Measurements from ENCODE around the gene NSMF. TPM values are rescaled to one million over a fixed set of nuclear protein-coding genes. Genes with fewer than 3 reads are reported as not detected.
A peak's percentile ranks its signal among the peaks of the same experiment; 100 is the strongest.
"Not testable (repeated sequence)": the region's sequence is repeated elsewhere in the genome, so short reads cannot be mapped to it uniquely, and the experiment has no call there.

Gene NSMF
- total RNA-seq, 1 donor from 2014 or later, result 57.6 TPM

DNA sequence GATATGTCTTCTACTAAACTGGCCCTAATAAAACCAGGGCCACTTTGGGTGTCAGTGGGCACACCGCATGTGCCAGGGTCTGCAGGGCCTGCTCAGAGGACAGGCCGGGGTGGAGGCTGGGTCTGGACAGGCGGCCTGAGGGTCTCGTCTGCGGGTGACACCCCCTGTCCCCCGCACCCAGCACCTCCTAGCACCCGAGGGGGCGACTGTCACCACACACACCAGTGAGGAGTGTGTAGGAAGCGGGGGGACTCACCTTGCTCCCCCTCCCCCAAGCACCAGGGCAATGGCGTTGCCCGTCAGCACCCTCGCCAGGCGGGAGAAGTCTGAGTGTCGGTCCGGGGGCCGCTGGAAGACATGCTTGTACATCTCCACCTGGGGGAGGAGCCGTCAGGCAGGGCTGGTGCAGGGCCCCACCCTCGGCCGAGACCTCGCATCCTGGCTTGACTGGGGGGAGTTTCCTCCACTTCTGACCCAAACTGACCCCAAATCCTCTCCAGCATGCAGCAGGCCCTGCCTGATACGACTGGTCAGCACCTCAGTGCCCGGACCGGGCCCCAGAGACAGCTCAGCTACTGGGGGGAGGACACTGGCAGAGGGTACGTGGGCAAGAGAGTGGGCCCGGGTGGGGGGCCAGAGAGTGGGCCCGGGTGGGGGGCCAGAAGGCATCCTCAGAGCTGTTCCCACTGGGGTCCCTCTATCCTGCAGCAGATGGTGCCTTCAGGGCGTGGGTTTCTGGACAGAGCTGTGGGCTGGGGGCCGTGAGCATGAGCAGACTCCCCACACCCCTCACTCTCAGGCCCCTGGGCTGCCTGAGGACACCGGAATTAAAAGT, 18.9 kb upstream of the NSMF start:
- Mint-ChIP-seq H3K4me3 (ENCODE audit: low read depth) (no peak overlapping the region), H3K27me3 (ENCODE audit: low read depth) (no peaks in the 10 kb centered on the region), H3K9me3 (peaks cover 23% of the 10 kb centered on the region), H3K36me3 (ENCODE audit: low read depth) (peaks cover 8% of the 10 kb centered on the region), H3K27ac (no peak overlapping the region), H3K4me1 (ENCODE audit: low read depth) (peaks cover 9% of the 10 kb centered on the region)
- intact Hi-C loops (cut with micrococcal nuclease), result no loop called here
- no peak for DNase-seq (ENCODE audit: low spot score)

- Mint-ChIP-seq H3K27me3 (ENCODE audit: low read depth) (no peaks in the 10 kb centered on the region), H3K36me3 (ENCODE audit: low read depth) (peaks cover 9% of the 10 kb centered on the region), H3K4me3 (ENCODE audit: low read depth) (no peak overlapping the region), H3K27ac (no peak overlapping the region), H3K4me1 (ENCODE audit: low read depth) (peaks cover 3% of the 10 kb centered on the region), H3K9me3 (peaks cover 26% of the 10 kb centered on the region)
- intact Hi-C loops (cut with micrococcal nuclease), result no loop called here
- DNase-seq (ENCODE audit: low spot score), result no peak
Measured at GRCh38 chr9:137476856-137477255, 17.7 kb upstream of the NSMF start.

DNA sequence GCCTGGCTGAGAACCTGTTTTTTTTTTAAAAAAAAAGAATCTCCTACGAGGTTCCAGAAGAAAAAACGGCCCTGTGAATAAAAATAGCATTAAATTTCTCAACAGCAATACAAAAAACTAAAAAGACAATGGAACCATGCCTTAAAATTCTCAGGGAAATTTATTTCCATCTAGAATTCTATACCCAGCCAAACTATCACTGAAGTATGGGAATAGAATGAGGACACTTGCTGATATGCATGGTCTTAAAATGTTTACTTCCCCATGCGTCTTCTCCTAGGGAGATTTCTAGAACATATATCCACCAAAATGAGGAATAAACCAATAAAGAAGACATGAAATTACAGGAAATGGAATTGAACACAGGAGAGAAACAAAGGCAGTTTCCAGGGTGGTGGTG, 16.5 kb upstream of the NSMF start:
- peaks cover 26% of the 10 kb centered on the region for H3K9me3 Mint-ChIP-seq
- peaks cover 2% of the 10 kb centered on the region for H3K27me3 Mint-ChIP-seq (ENCODE audit: low read depth)
- peaks cover 3% of the 10 kb centered on the region for H3K4me1 Mint-ChIP-seq (ENCODE audit: low read depth)

GRCh38 chr9:137474271-137474670, 15.1 kb upstream of the NSMF start:
- peaks cover 9% of the 10 kb centered on the region for H3K27me3 Mint-ChIP-seq (ENCODE audit: low read depth)
- H3K27ac Mint-ChIP-seq, result no peak overlapping the region
- no peak for DNase-seq (ENCODE audit: low spot score)
- peaks cover 6% of the 10 kb centered on the region for H3K4me1 Mint-ChIP-seq (ENCODE audit: low read depth)
- peaks cover 9% of the 10 kb centered on the region for H3K36me3 Mint-ChIP-seq (ENCODE audit: low read depth)
- intact Hi-C loops (cut with micrococcal nuclease), result no loop called here
- H3K4me3 Mint-ChIP-seq (ENCODE audit: low read depth), result no peak overlapping the region
- H3K9me3 Mint-ChIP-seq, result peaks cover 26% of the 10 kb centered on the region

More for the DNA sequence above, 16.5 kb upstream of the NSMF start:
- intact Hi-C loops (cut with micrococcal nuclease), result no loop called here
- no peak for DNase-seq (ENCODE audit: low spot score)
- Mint-ChIP-seq H3K4me3 (ENCODE audit: low read depth) (no peak overlapping the region), H3K27ac (no peak overlapping the region), H3K36me3 (ENCODE audit: low read depth) (peaks cover 9% of the 10 kb centered on the region)

DNA sequence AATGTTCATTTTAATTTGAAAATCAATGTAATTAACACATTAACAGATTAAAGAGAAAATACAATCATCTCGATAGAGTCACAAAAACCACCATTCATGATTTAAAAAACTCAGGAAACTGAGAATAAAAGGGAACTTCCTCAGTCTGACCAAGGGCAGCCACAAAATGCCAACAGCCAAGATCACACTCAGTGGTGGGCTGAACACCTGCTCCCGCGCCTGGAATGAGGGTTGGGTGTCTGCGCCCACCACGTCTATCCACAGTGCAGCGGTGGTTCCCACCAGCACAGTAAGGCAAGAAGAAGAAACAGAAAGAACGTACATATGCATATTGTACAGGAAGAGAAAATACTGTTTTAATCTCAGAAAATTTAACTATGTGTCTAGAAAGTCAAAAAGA, 11.7 kb upstream of the NSMF start:
- peak overlapping the region; percentile 1 for H3K27ac Mint-ChIP-seq
- peaks cover 17% of the 10 kb centered on the region for H3K27me3 Mint-ChIP-seq (ENCODE audit: low read depth)
- peaks cover 20% of the 10 kb centered on the region for H3K9me3 Mint-ChIP-seq
- H3K36me3 Mint-ChIP-seq (ENCODE audit: low read depth), result peaks cover 5% of the 10 kb centered on the region
- intact Hi-C loops (cut with micrococcal nuclease), result no loop called here
- no peak overlapping the region for H3K4me3 Mint-ChIP-seq (ENCODE audit: low read depth)
- DNase-seq (ENCODE audit: low spot score), result no peak
- peaks cover 9% of the 10 kb centered on the region for H3K4me1 Mint-ChIP-seq (ENCODE audit: low read depth)

- intact Hi-C loops (cut with micrococcal nuclease), result loop anchor here (10.0 kb wide), 1 partner anchor 137 kb away; the partner anchor contains the start of gene ARRDC1
- no peak for DNase-seq (ENCODE audit: low spot score)
- Mint-ChIP-seq H3K27me3 (ENCODE audit: low read depth) (peaks cover 17% of the 10 kb centered on the region), H3K4me1 (ENCODE audit: low read depth) (peaks cover 9% of the 10 kb centered on the region), H3K27ac (no peak overlapping the region), H3K4me3 (ENCODE audit: low read depth) (no peak overlapping the region), H3K9me3 (peaks cover 2% of the 10 kb centered on the region), H3K36me3 (ENCODE audit: low read depth) (peaks cover under 1% of the 10 kb centered on the region)
Measured at GRCh38 chr9:137467896-137468295, 8.8 kb upstream of the NSMF start.

GRCh38 chr9:137467161-137467581, 8.0 kb upstream of the NSMF start:
- H3K27me3 Mint-ChIP-seq (ENCODE audit: low read depth), result peaks cover 17% of the 10 kb centered on the region
- no peak for DNase-seq (ENCODE audit: low spot score)
- no peaks in the 10 kb centered on the region for H3K9me3 Mint-ChIP-seq
- no peaks in the 10 kb centered on the region for H3K36me3 Mint-ChIP-seq (ENCODE audit: low read depth)
- no peak overlapping the region for H3K27ac Mint-ChIP-seq
- intact Hi-C loops (cut with micrococcal nuclease), result loop anchor here (10.0 kb wide), 1 partner anchor 138 kb away; the partner anchor contains the start of gene ARRDC1
- H3K4me3 Mint-ChIP-seq (ENCODE audit: low read depth), result no peak overlapping the region
- peaks cover 9% of the 10 kb centered on the region for H3K4me1 Mint-ChIP-seq (ENCODE audit: low read depth)

DNA sequence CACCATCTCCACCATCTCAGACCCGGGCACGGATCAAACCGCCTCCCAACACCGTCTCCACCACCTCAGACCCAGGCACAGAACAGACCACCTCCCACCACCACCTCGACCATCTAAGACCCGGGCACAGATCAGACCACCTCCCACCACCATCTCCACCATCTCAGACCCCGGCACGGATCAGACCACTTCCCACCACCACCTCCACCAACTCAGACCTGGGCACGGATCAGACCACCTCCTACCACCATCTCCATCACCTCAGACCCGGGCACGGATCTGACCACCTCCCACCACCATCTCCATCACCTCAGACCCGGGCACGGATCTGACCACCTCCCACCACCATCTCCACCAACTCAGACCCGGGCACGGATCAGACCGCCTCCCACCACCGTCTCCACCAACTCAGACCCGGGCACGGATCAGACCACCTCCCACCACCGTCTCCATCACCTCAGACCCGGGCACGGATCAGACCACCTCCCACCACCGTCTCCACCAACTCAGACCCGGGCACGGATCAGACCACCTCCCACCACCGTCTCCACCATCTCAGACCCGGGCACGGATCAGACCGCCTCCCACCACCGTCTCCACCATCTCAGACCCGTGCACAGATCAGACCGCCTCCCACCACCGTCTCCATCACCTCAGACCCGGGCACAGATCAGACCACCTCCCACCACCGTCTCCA, 7.4 kb upstream of the NSMF start:
- Mint-ChIP-seq H3K4me1 (ENCODE audit: low read depth) (peaks cover 10% of the 10 kb centered on the region), H3K27me3 (ENCODE audit: low read depth) (peaks cover 17% of the 10 kb centered on the region)
- not testable (repeated sequence) for H3K9me3 Mint-ChIP-seq; DNase-seq (ENCODE audit: low spot score); H3K36me3 Mint-ChIP-seq (ENCODE audit: low read depth); H3K4me3 Mint-ChIP-seq (ENCODE audit: low read depth); H3K27ac Mint-ChIP-seq
- intact Hi-C loops (cut with micrococcal nuclease), result loop anchor here (10.0 kb wide), 1 partner anchor 138 kb away; the partner anchor contains the start of gene ARRDC1

GRCh38 chr9:137465720-137466388, 6.7 kb upstream of the NSMF start:
- Mint-ChIP-seq H3K4me3 (ENCODE audit: low read depth) (no peak overlapping the region), H3K9me3 (no peaks in the 10 kb centered on the region), H3K27me3 (ENCODE audit: low read depth) (peaks cover 17% of the 10 kb centered on the region), H3K36me3 (ENCODE audit: low read depth) (no peaks in the 10 kb centered on the region), H3K4me1 (ENCODE audit: low read depth) (peaks cover 11% of the 10 kb centered on the region), H3K27ac (no peak overlapping the region)
- no peak for DNase-seq (ENCODE audit: low spot score)
- intact Hi-C loops (cut with micrococcal nuclease), result loop anchor here (10.0 kb wide), 1 partner anchor 139 kb away; the partner anchor contains the start of gene ARRDC1

DNA sequence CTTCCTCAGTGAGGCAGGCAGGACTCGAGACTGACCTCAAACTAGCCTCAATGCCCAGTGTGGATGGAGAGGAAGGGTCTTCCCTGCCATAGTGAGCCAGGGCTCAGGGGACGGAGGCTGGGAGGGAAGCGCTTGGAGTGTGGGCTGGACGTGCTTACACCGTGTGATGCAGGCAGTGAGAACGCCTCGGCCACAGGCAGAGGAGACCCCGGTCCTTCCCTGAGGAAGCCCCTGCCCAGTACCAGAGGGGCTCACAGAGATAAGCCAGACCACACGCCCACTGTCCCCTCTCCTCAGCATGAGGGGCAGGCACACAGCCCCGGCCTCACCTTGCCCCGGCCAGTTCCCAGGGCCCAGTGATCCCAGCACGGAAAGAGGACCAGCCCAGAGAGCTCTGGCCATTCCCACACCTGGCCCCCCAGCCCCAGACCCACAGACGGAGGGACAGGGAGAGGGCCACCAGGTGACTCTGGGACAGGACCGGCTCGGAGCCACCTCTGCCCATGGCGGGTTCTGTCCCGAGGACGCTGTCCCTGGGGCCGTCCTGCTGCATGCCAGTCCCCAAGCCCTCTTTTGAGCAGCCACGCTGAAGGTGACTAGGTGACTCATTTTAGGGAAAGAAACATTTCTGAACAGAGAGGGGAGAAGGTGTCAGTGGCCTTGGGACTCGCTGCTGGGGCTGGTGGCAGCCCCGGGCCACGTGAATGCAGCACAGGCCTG, 6.0 kb upstream of the NSMF start:
- no peak overlapping the region for H3K27ac Mint-ChIP-seq
- H3K36me3 Mint-ChIP-seq (ENCODE audit: low read depth), result no peaks in the 10 kb centered on the region
- DNase-seq (ENCODE audit: low spot score), result no peak
- H3K4me3 Mint-ChIP-seq (ENCODE audit: low read depth), result no peak overlapping the region
- H3K27me3 Mint-ChIP-seq (ENCODE audit: low read depth), result peaks cover 13% of the 10 kb centered on the region
- H3K9me3 Mint-ChIP-seq, result no peaks in the 10 kb centered on the region
- H3K4me1 Mint-ChIP-seq (ENCODE audit: low read depth), result peaks cover 6% of the 10 kb centered on the region
- intact Hi-C loops (cut with micrococcal nuclease), result loop anchor here (5.0 to 10.0 kb wide), 2 partner anchors 43 to 140 kb away; partner anchors contain the start of genes ARRDC1, EXD3 and NOXA1

DNA sequence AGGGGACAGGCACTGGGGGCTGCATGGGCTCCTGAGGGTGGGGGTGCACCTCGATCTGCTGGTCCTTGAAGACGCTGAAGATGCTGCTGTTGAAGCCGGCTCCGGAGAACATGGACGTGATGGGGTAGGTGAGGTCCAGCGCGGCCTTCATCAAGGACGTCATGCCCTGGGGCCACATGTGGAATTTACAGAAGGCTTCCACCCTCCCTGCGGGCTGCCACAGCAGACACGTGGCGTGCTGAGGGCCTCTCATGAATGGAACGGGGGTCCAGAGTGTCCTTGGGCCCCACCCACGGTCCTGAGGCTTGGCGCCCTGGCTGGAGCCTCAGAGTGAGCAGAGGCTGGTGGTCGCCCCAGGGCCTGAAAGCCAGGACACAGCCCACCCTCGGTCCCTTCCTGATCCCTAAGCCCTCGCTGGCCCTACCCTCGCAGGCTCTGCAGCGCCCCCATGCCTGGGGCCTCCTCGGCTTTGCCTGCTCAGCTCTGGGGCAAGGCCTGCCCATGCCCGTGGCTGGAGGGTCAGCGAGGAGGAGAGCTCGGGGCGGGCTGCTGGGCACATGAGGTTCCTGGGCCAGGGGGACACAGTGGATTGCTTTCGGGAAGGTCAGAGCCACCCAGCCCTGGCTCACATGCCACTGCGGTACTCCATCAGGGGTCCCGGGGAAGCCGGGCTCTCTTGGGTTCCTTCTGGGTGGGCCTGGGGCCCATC, 5.3 kb upstream of the NSMF start:
- Mint-ChIP-seq H3K27ac (no peak overlapping the region), H3K36me3 (ENCODE audit: low read depth) (no peaks in the 10 kb centered on the region), H3K4me1 (ENCODE audit: low read depth) (peaks cover 8% of the 10 kb centered on the region), H3K9me3 (no peaks in the 10 kb centered on the region), H3K4me3 (ENCODE audit: low read depth) (no peak overlapping the region), H3K27me3 (ENCODE audit: low read depth) (peaks cover 9% of the 10 kb centered on the region)
- intact Hi-C loops (cut with micrococcal nuclease), result loop anchor here (5.0 to 10.0 kb wide), 2 partner anchors 42 to 140 kb away; partner anchors contain the start of genes ARRDC1, EXD3 and NOXA1
- DNase-seq (ENCODE audit: low spot score), result no peak
